ENCODE data around the gene CBFA2T2. TPM values are rescaled to one million over a fixed set of nuclear protein-coding genes. Genes with fewer than 3 reads are reported as not detected.

CBFA2T2 gene
- polyA plus RNA-seq, 1 donor (not counting 4 experiments of a cell fraction or from before 2014, with no cell fraction given): 6.8 TPM

- no peaks in the 10 kb centered on the region for H3K27me3 ChIP-seq (ENCODE audit: control insufficient read depth, extremely low read depth, insufficient read depth, low read length)
- no peaks in the 10 kb centered on the region for H4K20me1 ChIP-seq (ENCODE audit: control insufficient read depth, extremely low read depth, insufficient read depth, low read length)
- no peaks in the 10 kb centered on the region for H3K9me3 ChIP-seq (ENCODE audit: control insufficient read depth, low read depth, low read length)
- H3K4me3 ChIP-seq (ENCODE audit: control insufficient read depth in 2 of 3, extremely low read depth in 1 of 3, insufficient read depth in 2 of 3, low read depth in 1 of 3, low read length in 3 of 3): no peak overlapping the region
- no peaks in the 10 kb centered on the region for H3K36me3 ChIP-seq (ENCODE audit: control insufficient read depth in 2 of 2, extremely low read depth in 1 of 2, insufficient read depth in 2 of 2, low read length in 2 of 2)
- no peak overlapping the region for H3K9ac ChIP-seq (ENCODE audit: control insufficient read depth, extremely low read depth, insufficient read depth, low read length)
- DNase-seq (ENCODE audit: low read depth, low spot score) (no peak), FAIRE-seq (no peak)
- H3K9me1 ChIP-seq (ENCODE audit: control insufficient read depth, extremely low read depth, insufficient read depth, low read length): no peaks in the 10 kb centered on the region
- H2AFZ ChIP-seq (ENCODE audit: control insufficient read depth, low read length): no peak overlapping the region
- no peak overlapping the region for H3K4me2 ChIP-seq (ENCODE audit: control insufficient read depth, extremely low read depth, insufficient read depth, low read depth, low read length)
- no peaks in the 10 kb centered on the region for H3K79me2 ChIP-seq (ENCODE audit: control insufficient read depth, insufficient read depth, low read length)
- H3K27ac ChIP-seq (ENCODE audit: control insufficient read depth, insufficient read depth, low read length): no peak overlapping the region
- H3K4me1 ChIP-seq (ENCODE audit: control insufficient read depth, extremely low read depth, insufficient read depth, low read length): no peaks in the 10 kb centered on the region
- no peak for TF ChIP-seq CTCF (optimal IDR thresholded peaks at IDR 0.05 in 1 of 3, IDR thresholded peaks at IDR 0.05 in 1 of 3, conservative IDR thresholded peaks at IDR 0.05 in 1 of 3; ENCODE audit: extremely low read depth in 1 of 3, insufficient read depth in 2 of 3, low read length in 3 of 3)
- TF ChIP-seq EZH2 (IDR thresholded peaks at IDR 0.05; ENCODE audit: low read length): no peak
- dilution Hi-C loops (cut with MboI; ENCODE audit: extremely low pct_ligation_motif_present, low sequenced_read_pairs): no loop called here
These were observed 30.3 kb upstream of the CBFA2T2 start for GRCh38 chr20:33459599-33459998.

- no peaks in the 10 kb centered on the region for H3K9me1 ChIP-seq (ENCODE audit: control insufficient read depth, extremely low read depth, insufficient read depth, low read length)
- H3K4me2 ChIP-seq (ENCODE audit: control insufficient read depth, extremely low read depth, insufficient read depth, low read depth, low read length): no peak overlapping the region
- H3K4me3 ChIP-seq (ENCODE audit: control insufficient read depth in 2 of 3, extremely low read depth in 1 of 3, insufficient read depth in 2 of 3, low read depth in 1 of 3, low read length in 3 of 3): no peak overlapping the region
- no peak for FAIRE-seq
- H3K79me2 ChIP-seq (ENCODE audit: control insufficient read depth, insufficient read depth, low read length): no peaks in the 10 kb centered on the region
- TF ChIP-seq EZH2 (IDR thresholded peaks at IDR 0.05; ENCODE audit: low read length) (no peak), CTCF (optimal IDR thresholded peaks at IDR 0.05 in 1 of 3, IDR thresholded peaks at IDR 0.05 in 1 of 3, conservative IDR thresholded peaks at IDR 0.05 in 1 of 3; ENCODE audit: extremely low read depth in 1 of 3, insufficient read depth in 2 of 3, low read length in 3 of 3) (no peak)
- no peaks in the 10 kb centered on the region for H3K9me3 ChIP-seq (ENCODE audit: control insufficient read depth, low read depth, low read length)
- H3K27me3 ChIP-seq (ENCODE audit: control insufficient read depth, extremely low read depth, insufficient read depth, low read length): no peaks in the 10 kb centered on the region
- H4K20me1 ChIP-seq (ENCODE audit: control insufficient read depth, extremely low read depth, insufficient read depth, low read length): no peaks in the 10 kb centered on the region
- H3K9ac ChIP-seq (ENCODE audit: control insufficient read depth, extremely low read depth, insufficient read depth, low read length): no peak overlapping the region
- no peaks in the 10 kb centered on the region for H3K36me3 ChIP-seq (ENCODE audit: control insufficient read depth in 2 of 2, extremely low read depth in 1 of 2, insufficient read depth in 2 of 2, low read length in 2 of 2)
- no peak overlapping the region for H3K27ac ChIP-seq (ENCODE audit: control insufficient read depth, insufficient read depth, low read length)
- H3K4me1 ChIP-seq (ENCODE audit: control insufficient read depth, extremely low read depth, insufficient read depth, low read length): no peaks in the 10 kb centered on the region
- dilution Hi-C loops (cut with MboI; ENCODE audit: extremely low pct_ligation_motif_present, low sequenced_read_pairs): no loop called here
- no peak for DNase-seq (ENCODE audit: low read depth, low spot score)
- no peak overlapping the region for H2AFZ ChIP-seq (ENCODE audit: control insufficient read depth, low read length)
These were observed 29.2 kb upstream of the CBFA2T2 start for GRCh38 chr20:33460711-33461110.

All from keratinocyte (primary cell).